Stimulated activated naive CD4-positive, alpha-beta T cell treated with Interleukin-2 at 50 U/mL for 16 hours (primary cell): ENCODE results near the gene MELK.

Source experiments
- DNase-seq: peaks from one replicate; lab custom pipeline; 2025; lab: John Stamatoyannopoulos, UW

Gene MELK

GRCh38 chr9:36584620-36585460 lies 12.1 kb downstream of the MELK start:
- DNase-seq, result no peak

- no peak for DNase-seq
These were observed 17.5 kb downstream of the MELK start for GRCh38 chr9:36590231-36590630.

GRCh38 chr9:36592801-36593583 lies 20.3 kb downstream of the MELK start:
- DNase-seq, result no peak

GRCh38 chr9:36594213-36594612 lies 21.5 kb downstream of the MELK start:
- no peak for DNase-seq

GRCh38 chr9:36597412-36598178 lies 24.9 kb downstream of the MELK start:
- no peak for DNase-seq

GRCh38 chr9:36598273-36598672 lies 25.6 kb downstream of the MELK start:
- no peak for DNase-seq

- DNase-seq, result no peak
These were observed 30.3 kb downstream of the MELK start for GRCh38 chr9:36603006-36603405.

- no peak for DNase-seq
These were observed 36.6 kb downstream of the MELK start for GRCh38 chr9:36609306-36609705.

- no peak for DNase-seq
These were observed 49.4 kb downstream of the MELK start for GRCh38 chr9:36622121-36622520.

GRCh38 chr9:36623280-36623679 lies 50.6 kb downstream of the MELK start:
- DNase-seq, result no peak

- no peak for DNase-seq
These were observed 52.4 kb downstream of the MELK start for GRCh38 chr9:36625006-36625615.

- no peak for DNase-seq
These were observed 60.2 kb downstream of the MELK start for GRCh38 chr9:36632892-36633291.

GRCh38 chr9:36637491-36638270 lies 65.0 kb downstream of the MELK start:
- DNase-seq, result no peak

GRCh38 chr9:36640771-36641381 lies 68.2 kb downstream of the MELK start:
- no peak for DNase-seq

- DNase-seq, result no peak
These were observed 70.1 kb downstream of the MELK start for GRCh38 chr9:36642817-36643216.

- no peak for DNase-seq
These were observed 84.1 kb downstream of the MELK start for GRCh38 chr9:36656842-36657241.

GRCh38 chr9:36659500-36659899 lies 86.8 kb downstream of the MELK start:
- DNase-seq, result no peak

GRCh38 chr9:36664806-36665205 lies 92.1 kb downstream of the MELK start:
- no peak for DNase-seq

- no peak for DNase-seq
These were observed 92.7 kb downstream of the MELK start for GRCh38 chr9:36665387-36665786.

- no peak for DNase-seq
These were observed 93.3 kb downstream of the MELK start for GRCh38 chr9:36665921-36666431.

GRCh38 chr9:36671561-36671960 lies 98.9 kb downstream of the MELK start:
- DNase-seq, result no peak
